BJ (cell line): ENCODE data around the gene CEACAM16. TPM values are rescaled to one million over a fixed set of nuclear protein-coding genes. Genes with fewer than 3 reads are reported as not detected.

ENCODE experiments used
- CTCF ChIA-PET: fragments of 350-600 bp; formaldehyde crosslinking; extraction: SDS; loops from one replicate; lab custom pipeline; 2021; ENCODE audit warnings: antibody characterized with exemption, inconsistent platforms; lab: Yijun Ruan, JAX
- POLR2A ChIA-PET: fragments of 300-600 bp; sonication (Branson Sonifier 250); formaldehyde crosslinking; extraction: SDS; loops from one replicate; lab custom pipeline; 2021; ENCODE audit warnings: antibody characterized with exemption; lab: Charles Lee
- DNase-seq: peaks from one replicate; pipeline ENCODE4 v3.0.0-alpha.2; 2011; ENCODE audit warnings: low read depth
- H3K27me3 ChIP-seq: 2 replicates; pipeline ENCODE4 v1.6.0; 2011; ENCODE audit warnings: low read length; ENCODE audit not compliant: control insufficient read depth, insufficient read depth
- H3K36me3 ChIP-seq: 2 replicates; pipeline ENCODE4 v1.5.1; 2011; ENCODE audit warnings: low read length; ENCODE audit not compliant: control insufficient read depth, insufficient read depth
- H3K4me3 ChIP-seq: 2 replicates; pipeline ENCODE4 v1.5.1; 2011; ENCODE audit warnings: low read depth, mild to moderate bottlenecking, control low read depth, low read length
- polyA plus RNA-seq: library from polyadenylated mRNA; depleted of rRNA; stranded (reverse); fragments of >200 nt; gene quantifications from 2 replicates; pipeline ENCODE4 v1.2.3, GENCODE V29; 2011
- TF ChIP-seq, protein P1 (sequence below): IDR thresholded peaks from 2 replicates; pipeline ENCODE4 v1.5.1; 2011; ENCODE audit warnings: low read depth, mild to moderate bottlenecking, control low read depth, inconsistent platforms, low read length, moderate library complexity; ENCODE audit not compliant: insufficient read depth

Gene CEACAM16
- polyA plus RNA-seq, 1 experiment: not detected

GRCh38 chr19:44752816-44753625 lies 54.1 kb downstream of the CEACAM16 start:
- CTCF ChIA-PET: interaction anchor here (1.0 to 2.1 kb wide), 5 partner anchors 10 to 29 kb away, joined by 3 to 11 read pairs (median 3); no protein-coding TSS in a partner anchor
- H3K27me3 ChIP-seq: no peaks in the 10 kb centered on the region
- peak overlapping the region; percentile 44 for H3K4me3 ChIP-seq
- POLR2A ChIA-PET: interaction anchor here (0.5 kb wide), 1 partner anchor 8 kb away, joined by 9 read pairs; no protein-coding TSS in a partner anchor
- peak; percentile 78 for DNase-seq
- peaks cover 40% of the 10 kb centered on the region for H3K36me3 ChIP-seq
- TF ChIP-seq, protein P1, sequence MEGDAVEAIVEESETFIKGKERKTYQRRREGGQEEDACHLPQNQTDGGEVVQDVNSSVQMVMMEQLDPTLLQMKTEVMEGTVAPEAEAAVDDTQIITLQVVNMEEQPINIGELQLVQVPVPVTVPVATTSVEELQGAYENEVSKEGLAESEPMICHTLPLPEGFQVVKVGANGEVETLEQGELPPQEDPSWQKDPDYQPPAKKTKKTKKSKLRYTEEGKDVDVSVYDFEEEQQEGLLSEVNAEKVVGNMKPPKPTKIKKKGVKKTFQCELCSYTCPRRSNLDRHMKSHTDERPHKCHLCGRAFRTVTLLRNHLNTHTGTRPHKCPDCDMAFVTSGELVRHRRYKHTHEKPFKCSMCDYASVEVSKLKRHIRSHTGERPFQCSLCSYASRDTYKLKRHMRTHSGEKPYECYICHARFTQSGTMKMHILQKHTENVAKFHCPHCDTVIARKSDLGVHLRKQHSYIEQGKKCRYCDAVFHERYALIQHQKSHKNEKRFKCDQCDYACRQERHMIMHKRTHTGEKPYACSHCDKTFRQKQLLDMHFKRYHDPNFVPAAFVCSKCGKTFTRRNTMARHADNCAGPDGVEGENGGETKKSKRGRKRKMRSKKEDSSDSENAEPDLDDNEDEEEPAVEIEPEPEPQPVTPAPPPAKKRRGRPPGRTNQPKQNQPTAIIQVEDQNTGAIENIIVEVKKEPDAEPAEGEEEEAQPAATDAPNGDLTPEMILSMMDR: peak; percentile 11; the same call in 1 of the 2 replicates

DNA sequence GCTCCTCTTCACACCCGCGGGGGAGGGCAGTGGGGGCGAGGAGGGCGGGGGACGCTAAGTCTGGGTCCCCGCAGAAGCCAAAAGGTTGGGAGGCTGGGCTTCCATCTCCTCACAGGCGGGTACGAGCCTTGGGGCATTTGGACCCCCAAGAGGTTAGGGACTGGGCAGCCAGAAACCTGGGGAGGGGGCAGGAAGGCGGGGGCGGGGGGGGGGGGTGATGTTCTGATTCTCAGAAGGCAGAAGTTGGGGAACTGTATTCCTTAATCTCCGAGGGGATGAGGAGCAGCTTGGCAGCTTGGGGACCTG lies 54.6 kb downstream of the CEACAM16 start:
- DNase-seq: no peak
- Histone ChIP-seq H3K36me3 (peaks cover 44% of the 10 kb centered on the region), H3K4me3 (peak overlapping the region; percentile 44), H3K27me3 (no peaks in the 10 kb centered on the region)
- POLR2A ChIA-PET: interaction anchor here (0.5 kb wide), 1 partner anchor 8 kb away, joined by 9 read pairs; no protein-coding TSS in a partner anchor
- CTCF ChIA-PET: interaction anchor here (1.0 to 2.1 kb wide), 6 partner anchors 10 to 31 kb away, joined by 3 to 11 read pairs (median 3); no protein-coding TSS in a partner anchor
- TF ChIP-seq, protein P1: no peak

DNA sequence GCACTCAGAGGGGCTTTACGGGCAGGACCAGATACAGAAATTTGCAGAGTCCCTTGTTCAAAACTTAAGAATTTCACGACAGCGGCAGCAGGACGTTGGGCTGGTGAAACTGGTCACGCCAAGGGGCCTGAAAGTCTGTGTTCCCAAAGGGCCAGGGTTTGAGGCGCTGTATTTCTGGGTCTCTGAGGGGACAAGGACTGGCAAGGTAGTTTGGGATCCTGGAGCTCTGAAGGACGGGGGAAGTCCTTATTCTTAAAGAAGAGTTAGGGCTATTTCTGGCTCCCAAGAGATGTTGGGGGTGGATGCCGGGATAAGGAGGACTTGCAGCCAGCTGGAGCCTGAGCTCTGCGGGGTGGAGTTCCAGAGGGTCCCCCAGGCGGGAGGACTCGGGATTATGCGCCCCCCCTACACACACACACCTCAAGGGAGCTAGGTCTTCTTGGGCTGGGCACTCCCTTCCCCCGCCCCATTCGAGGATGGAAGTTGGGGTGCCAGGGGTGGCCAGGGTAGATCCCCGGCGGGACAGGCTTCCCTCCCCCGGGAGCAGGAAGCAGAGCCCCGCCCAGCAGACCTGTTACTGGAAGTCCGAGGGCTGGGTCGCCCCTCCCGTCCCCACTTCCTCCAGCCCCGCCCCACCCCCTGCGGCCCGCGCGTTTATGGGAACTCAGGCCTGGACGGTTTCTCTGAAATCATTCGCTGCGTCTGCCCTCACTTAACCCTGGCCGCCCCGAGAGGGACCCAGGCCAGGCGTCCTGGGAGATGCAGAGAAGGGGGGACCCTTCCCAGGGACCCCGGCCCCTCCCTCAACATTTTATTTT lies 55.2 kb downstream of the CEACAM16 start:
- Histone ChIP-seq H3K36me3 (peaks cover 46% of the 10 kb centered on the region), H3K4me3 (peak overlapping the region; percentile 44), H3K27me3 (no peaks in the 10 kb centered on the region)
- TF ChIP-seq, protein P1: no peak
- DNase-seq: no peak
- ChIA-PET CTCF (interaction anchor here (1.0 to 2.1 kb wide), 6 partner anchors 9 to 30 kb away, joined by 3 to 11 read pairs (median 4); no protein-coding TSS in a partner anchor), POLR2A (no interaction called here)

GRCh38 chr19:44754750-44755080 lies 55.8 kb downstream of the CEACAM16 start:
- TF ChIP-seq, protein P1: no peak
- DNase-seq: no peak
- H3K36me3 ChIP-seq: peaks cover 50% of the 10 kb centered on the region
- ChIA-PET CTCF (interaction anchor here (0.7 to 3.7 kb wide), 7 partner anchors 10 to 65 kb away, joined by 3 to 33 read pairs (median 4); no protein-coding TSS in a partner anchor), POLR2A (no interaction called here)
- no peaks in the 10 kb centered on the region for H3K27me3 ChIP-seq
- no peak overlapping the region; the same call in 1 of the 2 replicates for H3K4me3 ChIP-seq

GRCh38 chr19:44755219-44755618 lies 56.3 kb downstream of the CEACAM16 start:
- Histone ChIP-seq H3K27me3 (no peaks in the 10 kb centered on the region), H3K36me3 (peaks cover 49% of the 10 kb centered on the region), H3K4me3 (no peak overlapping the region)
- DNase-seq: no peak
- ChIA-PET POLR2A (no interaction called here), CTCF (interaction anchor here (0.7 to 3.7 kb wide), 6 partner anchors 10 to 65 kb away, joined by 3 to 33 read pairs (median 4); no protein-coding TSS in a partner anchor)
- TF ChIP-seq, protein P1: no peak
